ENCODE measurements around the gene LLCFC1.

DNA sequence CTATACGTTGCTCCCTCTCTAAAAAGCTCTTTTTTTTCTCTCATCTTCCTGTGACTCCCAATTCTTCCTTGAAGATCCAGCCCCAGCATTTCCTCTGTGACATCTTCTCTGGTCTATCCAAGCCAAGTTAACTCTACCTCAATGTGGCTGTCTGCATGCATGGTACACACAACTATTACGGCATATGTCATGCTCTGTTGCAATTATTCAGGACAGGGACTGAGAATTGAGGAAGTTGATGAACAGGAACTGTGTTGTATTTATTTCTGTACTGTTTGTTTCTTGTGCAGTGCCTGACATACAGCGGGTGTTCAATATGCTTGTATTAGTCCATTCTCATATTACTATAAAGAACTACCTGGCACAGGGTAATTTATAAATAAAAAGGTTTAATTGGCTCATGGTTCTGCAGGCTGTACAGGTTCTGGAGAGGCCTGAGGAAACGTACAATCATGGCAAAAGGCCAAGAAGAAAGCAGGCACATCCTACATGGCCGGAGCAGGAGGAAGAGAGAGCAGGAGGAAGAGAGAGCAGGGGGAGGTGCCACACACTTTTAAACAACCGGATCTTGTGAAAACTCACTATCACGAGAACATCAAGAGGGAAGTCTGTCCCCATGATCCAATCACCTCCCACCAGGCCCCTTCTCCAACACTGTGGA is 12.1 kb upstream of the LLCFC1 start:
- TF ChIP-seq ZNF136 (CRISPR knock-in tag; IDR thresholded peaks at IDR 0.05; ENCODE audit: low read depth): no peak
- TF ChIP-seq CEBPB (IDR thresholded peaks at IDR 0.05; ENCODE audit: borderline replicate concordance, low read depth, low read length): no peak
- TF ChIP-seq NFIC (IDR thresholded peaks at IDR 0.05; ENCODE audit: low read length): no peak

Data from HepG2 (cell line).